Activated T-cell treated with anti-CD3 and anti-CD28 coated beads, Interleukin-2, amount 50 U/mL, for 48 hours (primary cell): Measurements from ENCODE around the gene RGS18.
"Not testable (repeated sequence)": the region's sequence is repeated elsewhere in the genome, so short reads cannot be mapped to it uniquely, and the experiment has no call there.

Experiments used
- DNase-seq, 2 experiments: peaks; one replicate each; pipeline ENCODE4 v3.0.0-alpha.2; 2020

The RGS18 gene

GRCh38 chr1:192167911-192168700 is 9.8 kb downstream of the RGS18 start:
- no peak for DNase-seq

- no peak for DNase-seq
These were observed 10.7 kb downstream of the RGS18 start for GRCh38 chr1:192168964-192169363.

- DNase-seq, result no peak
These were observed 12.1 kb downstream of the RGS18 start for GRCh38 chr1:192170196-192170984.

GRCh38 chr1:192171123-192171522 is 12.9 kb downstream of the RGS18 start:
- no peak for DNase-seq

GRCh38 chr1:192175971-192176370 is 17.7 kb downstream of the RGS18 start:
- DNase-seq, result no peak

- no peak for DNase-seq
These were observed 25.5 kb downstream of the RGS18 start for GRCh38 chr1:192183788-192184187.

- no peak for DNase-seq
These were observed 27.9 kb downstream of the RGS18 start for GRCh38 chr1:192186197-192186596.

GRCh38 chr1:192190066-192190465 is 31.8 kb downstream of the RGS18 start:
- no peak for DNase-seq

- DNase-seq, result no peak
These were observed 43.0 kb downstream of the RGS18 start for GRCh38 chr1:192201303-192201702.

- no peak for DNase-seq
These were observed 66.1 kb downstream of the RGS18 start for GRCh38 chr1:192224396-192224795.

GRCh38 chr1:192224846-192225245 is 66.6 kb downstream of the RGS18 start:
- no peak for DNase-seq

GRCh38 chr1:192225266-192225665 is 67.0 kb downstream of the RGS18 start:
- DNase-seq, result no peak

- DNase-seq, result no peak
These were observed 67.4 kb downstream of the RGS18 start for GRCh38 chr1:192225703-192226102.

GRCh38 chr1:192227330-192227729 is 69.1 kb downstream of the RGS18 start:
- no peak for DNase-seq

GRCh38 chr1:192227980-192228379 is 69.7 kb downstream of the RGS18 start:
- DNase-seq, result not testable (repeated sequence)

- DNase-seq, result no peak
These were observed 74.7 kb downstream of the RGS18 start for GRCh38 chr1:192232817-192233417.

GRCh38 chr1:192235127-192235526 is 76.9 kb downstream of the RGS18 start:
- DNase-seq, result no peak
